BLaER1 treated with 17β-estradiol and CSF1 and Interleukin-3, amounts not matched to agents 10 nM and 100 nM (cell line): ENCODE data around the gene FYB2.
A peak's percentile ranks its signal among the peaks of the same experiment; 100 is the strongest.

Source experiments
- H3K27ac ChIP-seq, 11 experiments: shearing (Covaris generic); formaldehyde crosslinking; 2 replicates each; pipeline ENCODE4 v1.8.1; 2022
- H3K27me3 ChIP-seq, 11 experiments: shearing (Covaris generic); formaldehyde crosslinking; 2 replicates each; pipeline ENCODE4 v1.8.1; 2022
- H3K36me3 ChIP-seq, 11 experiments: shearing (Covaris generic); formaldehyde crosslinking; 2 replicates each; pipeline ENCODE4 v1.8.1; 2022
- H3K4me1 ChIP-seq, 10 experiments: shearing (Covaris generic); formaldehyde crosslinking; 2 replicates each; pipeline ENCODE4 v1.8.1; 2022
- H3K4me2 ChIP-seq, 11 experiments: shearing (Covaris generic); formaldehyde crosslinking; 2 replicates each; pipeline ENCODE4 v1.8.1; 2022
- H3K4me3 ChIP-seq, 10 experiments: shearing (Covaris generic); formaldehyde crosslinking; 2 replicates each; pipeline ENCODE4 v1.8.1; 2022
- H3K9ac ChIP-seq, 11 experiments: shearing (Covaris generic); formaldehyde crosslinking; 2 replicates each; pipeline ENCODE4 v1.8.1; 2022
- H3K9me3 ChIP-seq, 11 experiments: shearing (Covaris generic); formaldehyde crosslinking; replicated peaks in 1 of 11; 2 replicates each; pipeline ENCODE4 v1.8.1; 2022
- H4K20me1 ChIP-seq, 11 experiments: shearing (Covaris generic); formaldehyde crosslinking; 2 replicates each; pipeline ENCODE4 v1.8.1; 2022
- Cebpa-rat ChIP-seq, 11 experiments: shearing (Covaris generic); IDR thresholded peaks; 2 replicates each; pipeline ENCODE4 v1.8.1; 2022

Gene FYB2, protein sequence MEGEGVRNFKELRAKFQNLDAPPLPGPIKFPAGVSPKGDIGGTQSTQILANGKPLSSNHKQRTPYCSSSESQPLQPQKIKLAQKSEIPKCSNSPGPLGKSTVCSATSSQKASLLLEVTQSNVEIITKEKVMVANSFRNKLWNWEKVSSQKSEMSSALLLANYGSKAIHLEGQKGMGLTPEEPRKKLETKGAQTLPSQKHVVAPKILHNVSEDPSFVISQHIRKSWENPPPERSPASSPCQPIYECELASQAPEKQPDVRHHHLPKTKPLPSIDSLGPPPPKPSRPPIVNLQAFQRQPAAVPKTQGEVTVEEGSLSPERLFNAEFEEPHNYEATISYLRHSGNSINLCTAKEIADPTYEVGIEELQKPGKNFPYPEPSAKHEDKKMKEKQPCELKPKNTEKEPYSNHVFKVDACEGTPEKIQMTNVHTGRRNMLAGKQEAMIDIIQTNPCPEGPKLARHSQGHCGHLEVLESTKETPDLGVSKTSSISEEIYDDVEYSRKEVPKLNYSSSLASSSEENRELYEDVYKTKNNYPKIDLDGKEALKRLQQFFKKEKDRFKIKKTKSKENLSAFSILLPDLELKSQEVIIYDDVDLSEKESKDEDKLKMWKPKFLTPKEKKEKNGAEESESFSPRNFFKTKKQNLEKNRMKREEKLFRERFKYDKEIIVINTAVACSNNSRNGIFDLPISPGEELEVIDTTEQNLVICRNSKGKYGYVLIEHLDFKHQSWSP

GRCh38 chr1:56819387-56819899 lies at the start of gene FYB2:
TSS of gene FYB2 (minus strand) at chr1:56819404. CDS start at chr1:56819290, 114 bp downstream.
- Histone ChIP-seq H3K4me2 (no peak within 1 kb of the TSS), H4K20me1 (no peaks in the 10 kb centered on the region), H3K4me1 (peaks cover 0 to 7% (median 5%) of the 10 kb centered on the region in 10 experiments; a peak in 11 of 20 replicates), H3K9ac (no peak within 1 kb of the TSS), H3K4me3 (no peak within 1 kb of the TSS), H3K9me3 (peaks cover 0 to 11% (median 8%) of the 10 kb centered on the region in 11 experiments; a peak in 14 of 22 replicates), H3K36me3 (no peaks in the 10 kb centered on the region), H3K27ac (no peak within 1 kb of the TSS), H3K27me3 (no peaks in the 10 kb centered on the region)
- TF ChIP-seq Cebpa-rat (IDR thresholded peaks at IDR 0.05), result no peak

- no peaks in the 10 kb centered on the region for H4K20me1 ChIP-seq
- H3K9me3 ChIP-seq, result peaks cover 0 to 7% (median 0%) of the 10 kb centered on the region in 11 experiments; a peak in 2 of 22 replicates
- no peaks in the 10 kb centered on the region for H3K36me3 ChIP-seq
- no peak overlapping the region for H3K27ac ChIP-seq
- H3K27me3 ChIP-seq, result no peaks in the 10 kb centered on the region
- H3K9ac ChIP-seq, result no peak overlapping the region
- H3K4me2 ChIP-seq, result no peak overlapping the region
- no peak overlapping the region for H3K4me3 ChIP-seq
- TF ChIP-seq Cebpa-rat (IDR thresholded peaks at IDR 0.05), result no peak
- H3K4me1 ChIP-seq, result peaks cover 0 to 13% (median 2%) of the 10 kb centered on the region in 10 experiments; a peak in 6 of 20 replicates
Observed at GRCh38 chr1:56868761-56869160, 49.6 kb upstream of the FYB2 start.

- H3K36me3 ChIP-seq, result no peaks in the 10 kb centered on the region
- H3K9ac ChIP-seq, result no peak overlapping the region
- no peak overlapping the region for H3K4me3 ChIP-seq
- no peaks in the 10 kb centered on the region for H4K20me1 ChIP-seq
- no peak for TF ChIP-seq Cebpa-rat (IDR thresholded peaks at IDR 0.05)
- no peak overlapping the region for H3K27ac ChIP-seq
- H3K4me2 ChIP-seq, result no peak overlapping the region
- H3K9me3 ChIP-seq, result peaks cover 0 to 7% (median 0%) of the 10 kb centered on the region in 11 experiments; a peak in 2 of 22 replicates
- no peaks in the 10 kb centered on the region for H3K27me3 ChIP-seq
- peaks cover 0 to 8% (median 0%) of the 10 kb centered on the region in 10 experiments; a peak in 5 of 20 replicates for H3K4me1 ChIP-seq
Observed at GRCh38 chr1:56867491-56867890, 48.3 kb upstream of the FYB2 start.

GRCh38 chr1:56866656-56867055 lies 47.5 kb upstream of the FYB2 start:
- H3K4me1 ChIP-seq, result peaks cover 0 to 6% (median 0%) of the 10 kb centered on the region in 10 experiments; a peak in 3 of 20 replicates
- no peak overlapping the region for H3K27ac ChIP-seq
- H3K36me3 ChIP-seq, result no peaks in the 10 kb centered on the region
- no peak for TF ChIP-seq Cebpa-rat (IDR thresholded peaks at IDR 0.05)
- no peaks in the 10 kb centered on the region for H3K27me3 ChIP-seq
- H3K9ac ChIP-seq, result no peak overlapping the region
- H4K20me1 ChIP-seq, result no peaks in the 10 kb centered on the region
- H3K4me2 ChIP-seq, result peak overlapping the region in 3 of 11 experiments; percentile 5 to 65 (median 40); a peak in 3 of 22 replicates
- H3K9me3 ChIP-seq, result peaks cover 0 to 7% (median 0%) of the 10 kb centered on the region in 11 experiments; a peak in 2 of 22 replicates
- H3K4me3 ChIP-seq, result no peak overlapping the region

DNA sequence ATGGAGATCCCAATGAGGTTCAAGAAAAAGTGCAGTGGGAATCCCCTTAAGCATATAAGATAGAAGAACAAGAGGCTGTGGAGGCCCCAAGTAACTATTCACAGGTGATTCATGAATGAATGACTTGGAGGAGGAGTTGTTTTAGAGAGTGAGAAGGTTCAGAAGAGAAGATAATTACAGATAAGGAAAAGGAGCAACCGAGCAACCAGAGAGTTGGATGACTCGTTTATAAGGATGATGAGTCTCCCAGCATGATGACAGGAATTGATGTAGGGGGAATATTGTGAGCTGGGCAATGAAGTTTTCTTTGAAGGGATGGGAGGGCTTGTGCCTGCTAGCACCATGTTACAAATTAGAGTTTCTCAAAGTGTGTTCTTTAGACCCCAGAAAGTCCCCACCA lies 45.2 kb upstream of the FYB2 start:
- no peak overlapping the region for H3K9ac ChIP-seq
- H3K4me2 ChIP-seq, result no peak overlapping the region
- H3K27me3 ChIP-seq, result no peaks in the 10 kb centered on the region
- H3K27ac ChIP-seq, result no peak overlapping the region
- no peaks in the 10 kb centered on the region for H3K36me3 ChIP-seq
- no peak for TF ChIP-seq Cebpa-rat (IDR thresholded peaks at IDR 0.05)
- no peak overlapping the region for H3K4me3 ChIP-seq
- H3K4me1 ChIP-seq, result peaks cover 0 to 6% (median 0%) of the 10 kb centered on the region in 10 experiments; a peak in 3 of 20 replicates
- no peaks in the 10 kb centered on the region for H4K20me1 ChIP-seq
- peaks cover 0 to 7% (median 0%) of the 10 kb centered on the region in 11 experiments; a peak in 2 of 22 replicates for H3K9me3 ChIP-seq

- TF ChIP-seq Cebpa-rat (IDR thresholded peaks at IDR 0.05), result no peak
- no peak overlapping the region for H3K4me2 ChIP-seq
- H3K4me3 ChIP-seq, result no peak overlapping the region
- no peak overlapping the region for H3K9ac ChIP-seq
- no peak overlapping the region for H3K27ac ChIP-seq
- H3K9me3 ChIP-seq, result peaks cover 0 to 7% (median 0%) of the 10 kb centered on the region in 11 experiments; a peak in 2 of 22 replicates
- H3K27me3 ChIP-seq, result no peaks in the 10 kb centered on the region
- H3K4me1 ChIP-seq, result peaks cover 0 to 6% (median 0%) of the 10 kb centered on the region in 10 experiments; a peak in 3 of 20 replicates
- no peaks in the 10 kb centered on the region for H4K20me1 ChIP-seq
- H3K36me3 ChIP-seq, result no peaks in the 10 kb centered on the region
Observed at GRCh38 chr1:56863265-56863992, 44.2 kb upstream of the FYB2 start.

DNA sequence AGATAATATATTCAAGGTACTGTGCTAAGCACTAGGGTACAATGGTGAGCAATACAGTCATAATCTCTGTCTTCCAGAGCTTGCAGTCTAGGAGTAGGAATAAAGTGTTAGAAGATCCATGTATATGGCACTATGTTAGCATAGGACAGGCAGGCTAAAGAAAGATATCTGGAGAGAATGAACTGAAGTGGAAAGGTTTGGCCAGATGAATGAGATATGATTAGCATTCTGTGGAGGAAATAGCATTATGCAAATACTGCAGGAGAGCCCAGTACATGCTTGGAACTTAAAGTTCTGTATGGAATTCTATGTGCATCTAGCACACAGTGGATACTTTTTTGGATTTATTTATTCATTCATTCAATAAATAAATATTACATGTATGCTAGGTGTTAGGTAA lies 40.1 kb upstream of the FYB2 start:
- Histone ChIP-seq H4K20me1 (no peaks in the 10 kb centered on the region), H3K4me1 (no peaks in the 10 kb centered on the region), H3K9ac (no peak overlapping the region), H3K27ac (no peak overlapping the region), H3K4me2 (no peak overlapping the region), H3K9me3 (no peaks in the 10 kb centered on the region), H3K36me3 (no peaks in the 10 kb centered on the region), H3K27me3 (no peaks in the 10 kb centered on the region), H3K4me3 (no peak overlapping the region)
- no peak for TF ChIP-seq Cebpa-rat (IDR thresholded peaks at IDR 0.05)

- no peak overlapping the region for H3K27ac ChIP-seq
- H3K4me2 ChIP-seq, result no peak overlapping the region
- no peak overlapping the region for H3K9ac ChIP-seq
- no peak overlapping the region for H3K4me3 ChIP-seq
- no peaks in the 10 kb centered on the region for H3K9me3 ChIP-seq
- H4K20me1 ChIP-seq, result no peaks in the 10 kb centered on the region
- H3K4me1 ChIP-seq, result no peaks in the 10 kb centered on the region
- no peaks in the 10 kb centered on the region for H3K36me3 ChIP-seq
- TF ChIP-seq Cebpa-rat (IDR thresholded peaks at IDR 0.05), result no peak
- no peaks in the 10 kb centered on the region for H3K27me3 ChIP-seq
Observed at GRCh38 chr1:56856186-56856585, 37.0 kb upstream of the FYB2 start.
